Mesenchymal stem cell (in vitro differentiated cells and primary cell): ENCODE results near the gene PIK3R1.
A peak's percentile ranks its signal among the peaks of the same experiment; 100 is the strongest.

Experiments used
- DNase-seq: peaks from one replicate; pipeline ENCODE4 v3.0.0-alpha.2; 2013
- H2AFZ ChIP-seq: one replicate; pipeline ENCODE4 v1.6.1; 2013; ENCODE audit warnings: low read depth, mild to moderate bottlenecking, control low read depth, inconsistent platforms, low read length, moderate library complexity
- H2AK5ac ChIP-seq: 2 replicates; pipeline ENCODE4 v1.6.1; 2013; ENCODE audit warnings: low read length, moderate library complexity, mild to moderate bottlenecking, inconsistent platforms; ENCODE audit not compliant: severe bottlenecking
- H2BK120ac ChIP-seq: one replicate; pipeline ENCODE4 v1.6.1; 2013; ENCODE audit warnings: low read depth, mild to moderate bottlenecking, inconsistent platforms, low read length, moderate library complexity
- H2BK12ac ChIP-seq, 2 experiments: one replicate each; pipeline ENCODE4 v1.6.1; 2013; ENCODE audit warnings: inconsistent platforms in 2 of 2, low read length in 2 of 2, mild to moderate bottlenecking in 2 of 2, moderate library complexity in 2 of 2, control low read depth in 1 of 2
- H2BK15ac ChIP-seq: one replicate; pipeline ENCODE4 v1.6.1; 2013; ENCODE audit warnings: mild to moderate bottlenecking, low read depth, inconsistent platforms; ENCODE audit not compliant: poor library complexity, severe bottlenecking
- H2BK5ac ChIP-seq: 2 replicates; pipeline ENCODE4 v1.6.1; 2013; ENCODE audit warnings: low read depth, mild to moderate bottlenecking, low read length, control low read depth, inconsistent platforms; ENCODE audit not compliant: poor library complexity, severe bottlenecking
- H3K14ac ChIP-seq, 2 experiments: one replicate each; pipeline ENCODE4 v1.6.1; 2013; ENCODE audit warnings: inconsistent platforms in 2 of 2, low read length in 2 of 2, control low read depth in 1 of 2, mild to moderate bottlenecking in 1 of 2, moderate library complexity in 1 of 2
- H3K18ac ChIP-seq, 2 experiments: one replicate each; pipeline ENCODE4 v1.6.1; 2013; ENCODE audit warnings: inconsistent platforms in 2 of 2, low read length in 2 of 2, control low read depth in 1 of 2, low read depth in 1 of 2, mild to moderate bottlenecking in 1 of 2
- H3K23ac ChIP-seq, 2 experiments: one replicate each; pipeline ENCODE4 v1.6.1; 2013; ENCODE audit warnings: inconsistent platforms in 2 of 2, low read length in 2 of 2, mild to moderate bottlenecking in 2 of 2, moderate library complexity in 2 of 2, control low read depth in 1 of 2
- H3K27ac ChIP-seq: 2 replicates; pipeline ENCODE4 v1.5.1; 2013; ENCODE audit warnings: mild to moderate bottlenecking, moderate library complexity, low read length, control low read depth, inconsistent platforms; ENCODE audit not compliant: poor library complexity, severe bottlenecking
- H3K27me3 ChIP-seq, 2 experiments: 2 replicates each; pipeline versions ENCODE4 v1.6.1 to v1.7.0; 2013; ENCODE audit warnings: low read length in 2 of 2, mild to moderate bottlenecking in 2 of 2, moderate library complexity in 2 of 2, control low read depth in 1 of 2, inconsistent platforms in 1 of 2; ENCODE audit not compliant: control insufficient read depth in 1 of 2, insufficient read depth in 1 of 2
- H3K36me3 ChIP-seq, 2 experiments: 2 replicates each; pipeline versions ENCODE4 v1.6.1 to v1.7.0; 2013; ENCODE audit warnings: low read length in 2 of 2, control low read depth in 1 of 2, inconsistent platforms in 1 of 2, low read depth in 1 of 2, mild to moderate bottlenecking in 1 of 2; ENCODE audit not compliant: insufficient read depth in 2 of 2, control insufficient read depth in 1 of 2
- H3K4ac ChIP-seq, 2 experiments: one replicate each; pipeline ENCODE4 v1.6.1; 2013; ENCODE audit warnings: inconsistent platforms in 2 of 2, low read length in 2 of 2, mild to moderate bottlenecking in 2 of 2, moderate library complexity in 2 of 2, control low read depth in 1 of 2, low read depth in 1 of 2
- H3K4me1 ChIP-seq: 2 replicates; pipeline ENCODE4 v1.6.1; 2013; ENCODE audit warnings: low read depth, low read length, control low read depth; ENCODE audit not compliant: control insufficient read depth, insufficient read depth
- H3K4me2 ChIP-seq: 2 replicates; pipeline ENCODE4 v1.6.1; 2013; ENCODE audit warnings: low read length, mild to moderate bottlenecking, inconsistent platforms; ENCODE audit not compliant: poor library complexity, severe bottlenecking
- H3K4me3 ChIP-seq, 2 experiments: 2 replicates each; pipeline versions ENCODE4 v1.5.1 to v1.7.0; 2013; ENCODE audit warnings: low read length in 2 of 2, mild to moderate bottlenecking in 2 of 2, control low read depth in 1 of 2, low read depth in 1 of 2; ENCODE audit not compliant: insufficient read depth in 1 of 2
- H3K79me1 ChIP-seq: replicated peaks from 2 replicates; pipeline ENCODE4 v1.6.1; 2013; ENCODE audit warnings: mild to moderate bottlenecking, control low read depth, low read length, inconsistent platforms; ENCODE audit not compliant: poor library complexity, severe bottlenecking
- H3K9ac ChIP-seq: 2 replicates; pipeline ENCODE4 v1.7.0; 2013; ENCODE audit warnings: mild to moderate bottlenecking, low read length, moderate library complexity
- H3K9me3 ChIP-seq: 2 replicates; pipeline ENCODE4 v1.7.0; 2013; ENCODE audit warnings: mild to moderate bottlenecking, low read length; ENCODE audit not compliant: control insufficient read depth
- H4K8ac ChIP-seq: one replicate; pipeline ENCODE4 v1.6.1; 2013; ENCODE audit warnings: inconsistent platforms, mild to moderate bottlenecking, low read length, moderate library complexity
- H4K91ac ChIP-seq: one replicate; pipeline ENCODE4 v1.6.1; 2013; ENCODE audit warnings: mild to moderate bottlenecking, low read length, inconsistent platforms
- WGBS: methylation state at CpG from one replicate; pipeline ENCODE4 v1.1.7; 2013; ENCODE audit warnings: mixed read lengths; 5-methylcytosine and 5-hydroxymethylcytosine counted together

The PIK3R1 gene

GRCh38 chr5:68330574-68330973 lies 115.0 kb downstream of the PIK3R1 start:
- peak overlapping the region in 1 of 2 experiments; percentile 71 for H2BK12ac ChIP-seq
- no peak overlapping the region for H4K8ac ChIP-seq
- H3K4ac ChIP-seq = no peak overlapping the region
- H2AK5ac ChIP-seq = no peak overlapping the region
- H2BK5ac ChIP-seq = no peak overlapping the region
- WGBS = 88% methylated on average over 1 of the region's 1 CpG
- H3K9ac ChIP-seq = no peak overlapping the region
- no peaks in the 10 kb centered on the region for H3K27me3 ChIP-seq
- H3K27ac ChIP-seq = no peak overlapping the region
- H4K91ac ChIP-seq = no peak overlapping the region
- no peaks in the 10 kb centered on the region for H3K36me3 ChIP-seq
- no peak overlapping the region for H3K14ac ChIP-seq
- DNase-seq = peak; percentile 38
- H3K4me3 ChIP-seq = no peak overlapping the region
- no peak overlapping the region for H3K4me2 ChIP-seq
- H2BK120ac ChIP-seq = no peak overlapping the region
- peaks cover 6% of the 10 kb centered on the region for H3K4me1 ChIP-seq
- no peaks in the 10 kb centered on the region for H3K9me3 ChIP-seq
- no peak overlapping the region for H3K23ac ChIP-seq
- peak overlapping the region; percentile 74 for H2BK15ac ChIP-seq
- H2AFZ ChIP-seq = no peak overlapping the region
- no peaks in the 10 kb centered on the region for H3K79me1 ChIP-seq
- H3K18ac ChIP-seq = no peak overlapping the region

DNA sequence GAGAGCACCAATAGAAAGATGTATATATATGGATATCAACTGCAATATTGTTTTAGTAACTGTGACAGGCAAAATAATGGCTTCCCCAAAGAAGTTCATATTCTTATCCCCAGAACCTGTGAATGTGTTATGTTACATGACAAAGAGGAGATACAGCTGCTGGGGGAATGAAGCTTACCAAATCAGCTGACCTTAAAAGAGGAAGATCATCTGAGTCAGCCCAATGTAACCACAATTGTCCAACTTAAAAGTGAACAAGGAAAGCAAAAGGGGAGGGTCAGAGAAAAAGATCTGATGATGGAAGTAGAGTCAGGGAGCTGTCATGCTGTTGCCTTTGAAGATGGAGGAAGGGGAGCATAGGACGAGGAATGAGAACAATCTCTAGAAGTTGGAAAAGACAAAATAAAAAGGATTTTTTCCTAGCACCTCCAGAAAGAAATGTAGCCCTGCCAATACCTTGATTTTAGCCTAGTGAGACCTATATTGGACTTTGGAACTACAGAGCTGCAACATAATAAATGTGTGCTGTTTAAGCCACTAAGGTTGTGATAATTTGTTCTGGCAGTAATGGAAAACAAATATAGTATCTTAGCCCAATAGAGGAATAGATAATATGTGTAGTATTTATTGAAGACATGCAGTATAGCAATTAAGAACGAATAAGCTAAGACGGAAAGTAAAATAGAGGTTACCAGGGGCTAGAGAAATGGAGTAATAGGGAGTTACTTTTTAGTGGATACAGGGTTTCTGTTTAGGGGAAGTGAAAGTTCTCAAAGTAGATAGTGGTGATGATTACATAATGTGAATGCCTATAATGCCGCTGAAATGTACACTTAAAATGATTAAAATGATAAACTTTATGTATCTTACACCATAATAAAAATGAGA lies 115.9 kb downstream of the PIK3R1 start:
- Histone ChIP-seq H2AFZ (no peak overlapping the region), H2BK120ac (no peak overlapping the region), H4K8ac (no peak overlapping the region), H2BK15ac (no peak overlapping the region), H3K27ac (no peak overlapping the region), H3K18ac (no peak overlapping the region), H3K9me3 (no peaks in the 10 kb centered on the region), H3K79me1 (no peaks in the 10 kb centered on the region), H3K9ac (no peak overlapping the region), H2AK5ac (no peak overlapping the region), H3K23ac (no peak overlapping the region), H2BK12ac (no peak overlapping the region), H3K14ac (no peak overlapping the region), H3K4me1 (peaks cover 6% of the 10 kb centered on the region), H2BK5ac (no peak overlapping the region), H3K4ac (no peak overlapping the region), H3K27me3 (no peaks in the 10 kb centered on the region), H4K91ac (no peak overlapping the region), H3K4me3 (no peak overlapping the region), H3K36me3 (no peaks in the 10 kb centered on the region), H3K4me2 (no peak overlapping the region)
- peak; percentile 57 for DNase-seq
- 76% methylated on average over 3 of the region's 4 CpGs for WGBS

- Histone ChIP-seq H3K4ac (no peak overlapping the region), H2BK12ac (no peak overlapping the region), H2AFZ (no peak overlapping the region), H3K18ac (no peak overlapping the region), H4K91ac (no peak overlapping the region), H3K14ac (no peak overlapping the region), H2BK120ac (no peak overlapping the region), H3K9ac (no peak overlapping the region), H3K4me3 (no peak overlapping the region), H3K79me1 (no peaks in the 10 kb centered on the region), H3K23ac (no peak overlapping the region), H3K27ac (no peak overlapping the region), H3K36me3 (no peaks in the 10 kb centered on the region), H3K27me3 (no peaks in the 10 kb centered on the region), H3K4me2 (no peak overlapping the region), H2BK15ac (no peak overlapping the region), H4K8ac (no peak overlapping the region), H3K4me1 (peaks cover 6% of the 10 kb centered on the region), H3K9me3 (no peaks in the 10 kb centered on the region), H2BK5ac (no peak overlapping the region), H2AK5ac (no peak overlapping the region)
- WGBS = 100% methylated on average over 2 of the region's 3 CpGs
- DNase-seq = no peak
Measured at GRCh38 chr5:68332080-68332451, 116.5 kb downstream of the PIK3R1 start.

DNA sequence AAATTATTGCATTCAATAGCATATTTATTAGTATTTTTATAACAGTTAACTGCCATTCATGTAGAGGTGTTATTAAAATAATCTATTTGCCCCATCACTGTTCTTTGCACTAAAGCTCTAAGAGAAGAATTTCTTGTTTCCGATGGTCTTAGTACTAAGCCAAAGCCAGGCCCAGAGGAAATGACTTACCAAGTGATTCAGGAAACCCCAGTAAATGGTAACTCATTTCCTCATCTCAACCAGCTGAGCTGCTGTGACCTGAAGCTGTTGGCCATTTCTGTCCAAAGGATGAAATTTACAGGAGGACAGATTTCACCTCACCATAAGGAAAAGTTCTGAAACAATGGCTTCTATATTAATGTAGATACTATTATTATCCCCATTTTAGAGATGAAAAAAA lies 117.0 kb downstream of the PIK3R1 start:
- no peak overlapping the region for H3K23ac ChIP-seq
- no peak overlapping the region for H2BK15ac ChIP-seq
- H3K9me3 ChIP-seq = no peaks in the 10 kb centered on the region
- H3K18ac ChIP-seq = no peak overlapping the region
- no peak overlapping the region for H3K4ac ChIP-seq
- H3K14ac ChIP-seq = no peak overlapping the region
- no peak overlapping the region for H2AK5ac ChIP-seq
- H3K79me1 ChIP-seq = no peaks in the 10 kb centered on the region
- H3K4me1 ChIP-seq = peaks cover 6% of the 10 kb centered on the region
- no peak overlapping the region for H3K4me3 ChIP-seq
- H4K8ac ChIP-seq = no peak overlapping the region
- peak; percentile 13 for DNase-seq
- 20% methylated on average over 1 of the region's 1 CpG for WGBS
- H3K4me2 ChIP-seq = no peak overlapping the region
- H4K91ac ChIP-seq = no peak overlapping the region
- H3K27me3 ChIP-seq = no peaks in the 10 kb centered on the region
- H2BK5ac ChIP-seq = no peak overlapping the region
- no peak overlapping the region for H2BK120ac ChIP-seq
- H2AFZ ChIP-seq = no peak overlapping the region
- no peak overlapping the region for H3K27ac ChIP-seq
- H3K36me3 ChIP-seq = no peaks in the 10 kb centered on the region
- no peak overlapping the region for H3K9ac ChIP-seq
- H2BK12ac ChIP-seq = no peak overlapping the region
